Measurements from ENCODE around the gene CD300A.

The CD300A gene

DNA sequence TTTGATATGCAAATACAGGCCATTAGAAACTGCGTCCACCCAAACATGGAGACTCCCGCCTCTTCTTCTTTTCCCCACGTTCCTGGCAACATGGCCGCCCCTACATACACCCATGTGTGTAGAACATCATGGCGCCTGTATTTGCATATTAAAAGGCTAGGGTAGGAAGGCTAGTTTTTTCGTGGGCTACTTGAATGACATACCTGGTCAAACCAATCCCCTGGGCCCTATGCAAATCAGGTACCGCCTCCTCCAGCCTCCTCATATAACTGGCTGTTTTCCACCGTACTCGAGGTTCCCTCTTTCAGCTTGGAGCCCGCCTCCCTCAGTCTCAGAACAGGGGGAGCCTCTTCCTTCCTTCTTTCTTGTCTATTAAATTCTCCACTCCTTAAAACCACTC is 65.7 kb downstream of the CD300A start:
- H3K9me3 ChIP-seq (ENCODE audit: control insufficient read depth, insufficient read depth, low read length): peaks cover 2% of the 10 kb centered on the region; the same call in 1 of the 2 replicates
- H3K9ac ChIP-seq (ENCODE audit: low read depth, low read length): peak overlapping the region; percentile 59
- H3K36me3 ChIP-seq (ENCODE audit: insufficient read depth, low read length): no peaks in the 10 kb centered on the region
- H3K4me1 ChIP-seq (ENCODE audit: insufficient read depth, low read length): peaks cover 9% of the 10 kb centered on the region; the same call in 1 of the 2 replicates
